DOHH2 (cell line): Measurements from ENCODE around the gene SETX.

Source experiments
- EZH2phosphoT487 ChIP-seq: fragments of 200-600 bp; sonication (generic); IDR thresholded peaks from 2 replicates; pipeline ENCODE4 v1.6.1; 2017; ENCODE audit warnings: borderline replicate concordance, mild to moderate bottlenecking, antibody characterized with exemption, low read length, moderate library complexity, mixed read lengths
- TF ChIP-seq, protein P1 (sequence below): fragments of 200-600 bp; sonication (generic); IDR thresholded peaks from one replicate; pipeline ENCODE4 v1.5.1; 2014; ENCODE audit warnings: antibody characterized with exemption, mild to moderate bottlenecking, low read depth, low read length; ENCODE audit not compliant: poor library complexity, severe bottlenecking

GRCh38 chr9:132237481-132237880 lies 117.3 kb downstream of the SETX start:
- TF ChIP-seq, protein P1, sequence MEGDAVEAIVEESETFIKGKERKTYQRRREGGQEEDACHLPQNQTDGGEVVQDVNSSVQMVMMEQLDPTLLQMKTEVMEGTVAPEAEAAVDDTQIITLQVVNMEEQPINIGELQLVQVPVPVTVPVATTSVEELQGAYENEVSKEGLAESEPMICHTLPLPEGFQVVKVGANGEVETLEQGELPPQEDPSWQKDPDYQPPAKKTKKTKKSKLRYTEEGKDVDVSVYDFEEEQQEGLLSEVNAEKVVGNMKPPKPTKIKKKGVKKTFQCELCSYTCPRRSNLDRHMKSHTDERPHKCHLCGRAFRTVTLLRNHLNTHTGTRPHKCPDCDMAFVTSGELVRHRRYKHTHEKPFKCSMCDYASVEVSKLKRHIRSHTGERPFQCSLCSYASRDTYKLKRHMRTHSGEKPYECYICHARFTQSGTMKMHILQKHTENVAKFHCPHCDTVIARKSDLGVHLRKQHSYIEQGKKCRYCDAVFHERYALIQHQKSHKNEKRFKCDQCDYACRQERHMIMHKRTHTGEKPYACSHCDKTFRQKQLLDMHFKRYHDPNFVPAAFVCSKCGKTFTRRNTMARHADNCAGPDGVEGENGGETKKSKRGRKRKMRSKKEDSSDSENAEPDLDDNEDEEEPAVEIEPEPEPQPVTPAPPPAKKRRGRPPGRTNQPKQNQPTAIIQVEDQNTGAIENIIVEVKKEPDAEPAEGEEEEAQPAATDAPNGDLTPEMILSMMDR = no peak
- TF ChIP-seq EZH2phosphoT487 = no peak
